Activated naive CD8-positive, alpha-beta T cell treated with anti-CD3 and anti-CD28 coated beads for 36 hours (primary cell): ENCODE data around the gene RAB4B. TPM values are rescaled to one million over a fixed set of nuclear protein-coding genes. Genes with fewer than 3 reads are reported as not detected.
A peak's percentile ranks its signal among the peaks of the same experiment; 100 is the strongest.
"Not testable (repeated sequence)": the region's sequence is repeated elsewhere in the genome, so short reads cannot be mapped to it uniquely, and the experiment has no call there.

Experiments
- DNase-seq: peaks from one replicate; pipeline ENCODE4 v3.0.0; 2021
- H3K27ac Mint-ChIP-seq: one replicate; pipeline ENCODE4 v1.8.0; 2022; ENCODE audit warnings: mild to moderate bottlenecking, moderate library complexity, mixed read lengths
- H3K27me3 Mint-ChIP-seq: one replicate; pipeline ENCODE4 v1.8.0; 2022; ENCODE audit warnings: mild to moderate bottlenecking, mixed read lengths
- H3K36me3 Mint-ChIP-seq: one replicate; pipeline ENCODE4 v1.8.0; 2021; ENCODE audit warnings: mild to moderate bottlenecking, mixed read lengths
- H3K4me1 Mint-ChIP-seq: one replicate; pipeline ENCODE4 v1.8.0; 2021; ENCODE audit warnings: mixed read lengths
- H3K4me3 Mint-ChIP-seq: one replicate; pipeline ENCODE4 v1.8.0; 2022; ENCODE audit warnings: mild to moderate bottlenecking, moderate library complexity, mixed read lengths
- H3K9me3 Mint-ChIP-seq: one replicate; pipeline ENCODE4 v1.8.0; 2022; ENCODE audit warnings: mixed read lengths
- total RNA-seq, 2 experiments: library from RNA; stranded (reverse); gene quantifications; one replicate each; pipeline ENCODE4 v1.2.3, GENCODE V29; 2021

Gene RAB4B
- total RNA-seq, 2 experiments from 2014 or later = 26.0 to 27.2 TPM

- H3K27ac Mint-ChIP-seq = peak overlapping the region; percentile 78
- peak overlapping the region; percentile 87 for H3K4me3 Mint-ChIP-seq
- peak; percentile 68 for DNase-seq
- peaks cover 31% of the 10 kb centered on the region for H3K4me1 Mint-ChIP-seq
- not testable (repeated sequence) for H3K9me3 Mint-ChIP-seq, H3K27me3 Mint-ChIP-seq
- peaks cover 10% of the 10 kb centered on the region for H3K36me3 Mint-ChIP-seq
These were observed 32.8 kb downstream of the RAB4B start for GRCh38 chr19:40810649-40811408.

GRCh38 chr19:40811478-40812341 lies 33.7 kb downstream of the RAB4B start:
- no peak for DNase-seq
- H3K36me3 Mint-ChIP-seq = peaks cover 9% of the 10 kb centered on the region
- peaks cover 4% of the 10 kb centered on the region for H3K27me3 Mint-ChIP-seq
- H3K4me3 Mint-ChIP-seq = peak overlapping the region; percentile 87
- H3K4me1 Mint-ChIP-seq = peaks cover 23% of the 10 kb centered on the region
- H3K27ac Mint-ChIP-seq = peak overlapping the region; percentile 13
- H3K9me3 Mint-ChIP-seq = no peaks in the 10 kb centered on the region

GRCh38 chr19:40812571-40812970 lies 34.5 kb downstream of the RAB4B start:
- H3K4me3 Mint-ChIP-seq = peak overlapping the region; percentile 87
- H3K9me3 Mint-ChIP-seq, H3K27ac Mint-ChIP-seq, DNase-seq, H3K27me3 Mint-ChIP-seq, H3K36me3 Mint-ChIP-seq: not testable (repeated sequence)
- H3K4me1 Mint-ChIP-seq = peaks cover 16% of the 10 kb centered on the region

- no peak overlapping the region for H3K27ac Mint-ChIP-seq
- H3K4me3 Mint-ChIP-seq = no peak overlapping the region
- no peak for DNase-seq
- H3K27me3 Mint-ChIP-seq = peaks cover 4% of the 10 kb centered on the region
- peaks cover 2% of the 10 kb centered on the region for H3K36me3 Mint-ChIP-seq
- H3K4me1 Mint-ChIP-seq = peaks cover 15% of the 10 kb centered on the region
- no peaks in the 10 kb centered on the region for H3K9me3 Mint-ChIP-seq
These were observed 35.1 kb downstream of the RAB4B start for GRCh38 chr19:40813182-40813581.

- no peak for DNase-seq
- H3K4me1 Mint-ChIP-seq = peaks cover 30% of the 10 kb centered on the region
These were observed 37.2 kb downstream of the RAB4B start for GRCh38 chr19:40815223-40815622.

GRCh38 chr19:40818480-40819399 lies 40.7 kb downstream of the RAB4B start:
- peaks cover 18% of the 10 kb centered on the region for H3K4me1 Mint-ChIP-seq
- not testable (repeated sequence) for H3K36me3 Mint-ChIP-seq, H3K27me3 Mint-ChIP-seq, H3K9me3 Mint-ChIP-seq
- H3K27ac Mint-ChIP-seq = peak overlapping the region; percentile 49
- H3K4me3 Mint-ChIP-seq = peak overlapping the region; percentile 68
- DNase-seq = peak; percentile 83

More at GRCh38 chr19:40815223-40815622, 37.2 kb downstream of the RAB4B start:
- H3K27me3 Mint-ChIP-seq = peaks cover 4% of the 10 kb centered on the region
- no peak overlapping the region for H3K27ac Mint-ChIP-seq
- no peak overlapping the region for H3K4me3 Mint-ChIP-seq
- H3K9me3 Mint-ChIP-seq = no peaks in the 10 kb centered on the region
- no peaks in the 10 kb centered on the region for H3K36me3 Mint-ChIP-seq

- peaks cover 18% of the 10 kb centered on the region for H3K4me1 Mint-ChIP-seq
- not testable (repeated sequence) for H3K9me3 Mint-ChIP-seq, H3K27ac Mint-ChIP-seq, H3K27me3 Mint-ChIP-seq, H3K4me3 Mint-ChIP-seq, DNase-seq, H3K36me3 Mint-ChIP-seq
These were observed 41.6 kb downstream of the RAB4B start for GRCh38 chr19:40819479-40820234.

GRCh38 chr19:40822161-40822560 lies 44.1 kb downstream of the RAB4B start:
- Mint-ChIP-seq H3K27me3 (no peaks in the 10 kb centered on the region), H3K27ac (no peak overlapping the region), H3K4me3 (no peak overlapping the region), H3K4me1 (peaks cover 27% of the 10 kb centered on the region), H3K36me3 (peaks cover 6% of the 10 kb centered on the region), H3K9me3 (peaks cover 4% of the 10 kb centered on the region)
- no peak for DNase-seq

- not testable (repeated sequence) for H3K9me3 Mint-ChIP-seq, H3K27ac Mint-ChIP-seq, H3K27me3 Mint-ChIP-seq, H3K4me3 Mint-ChIP-seq, H3K36me3 Mint-ChIP-seq, DNase-seq
- peaks cover 24% of the 10 kb centered on the region for H3K4me1 Mint-ChIP-seq
These were observed 44.9 kb downstream of the RAB4B start for GRCh38 chr19:40822704-40823553.

GRCh38 chr19:40824916-40825315 lies 46.9 kb downstream of the RAB4B start:
- not testable (repeated sequence) for H3K27ac Mint-ChIP-seq, DNase-seq, H3K27me3 Mint-ChIP-seq

GRCh38 chr19:40825460-40826095 lies 47.5 kb downstream of the RAB4B start:
- DNase-seq, H3K27me3 Mint-ChIP-seq, H3K4me1 Mint-ChIP-seq, H3K27ac Mint-ChIP-seq, H3K36me3 Mint-ChIP-seq, H3K4me3 Mint-ChIP-seq, H3K9me3 Mint-ChIP-seq: not testable (repeated sequence)

More at GRCh38 chr19:40824916-40825315, 46.9 kb downstream of the RAB4B start:
- H3K36me3 Mint-ChIP-seq, H3K4me3 Mint-ChIP-seq, H3K4me1 Mint-ChIP-seq, H3K9me3 Mint-ChIP-seq: not testable (repeated sequence)

- not testable (repeated sequence) for H3K27me3 Mint-ChIP-seq, H3K4me1 Mint-ChIP-seq, H3K9me3 Mint-ChIP-seq, H3K4me3 Mint-ChIP-seq, H3K36me3 Mint-ChIP-seq, H3K27ac Mint-ChIP-seq, DNase-seq
These were observed 48.3 kb downstream of the RAB4B start for GRCh38 chr19:40826312-40826698.

- not testable (repeated sequence) for H3K36me3 Mint-ChIP-seq
These were observed 48.8 kb downstream of the RAB4B start for GRCh38 chr19:40826699-40827385.

More at GRCh38 chr19:40826699-40827385, 48.8 kb downstream of the RAB4B start:
- H3K4me3 Mint-ChIP-seq, DNase-seq, H3K27me3 Mint-ChIP-seq, H3K27ac Mint-ChIP-seq, H3K9me3 Mint-ChIP-seq, H3K4me1 Mint-ChIP-seq: not testable (repeated sequence)
